ENCODE results near the gene GRIK5.
"Not testable (repeated sequence)": the region's sequence is repeated elsewhere in the genome, so short reads cannot be mapped to it uniquely, and the experiment has no call there.

DNA sequence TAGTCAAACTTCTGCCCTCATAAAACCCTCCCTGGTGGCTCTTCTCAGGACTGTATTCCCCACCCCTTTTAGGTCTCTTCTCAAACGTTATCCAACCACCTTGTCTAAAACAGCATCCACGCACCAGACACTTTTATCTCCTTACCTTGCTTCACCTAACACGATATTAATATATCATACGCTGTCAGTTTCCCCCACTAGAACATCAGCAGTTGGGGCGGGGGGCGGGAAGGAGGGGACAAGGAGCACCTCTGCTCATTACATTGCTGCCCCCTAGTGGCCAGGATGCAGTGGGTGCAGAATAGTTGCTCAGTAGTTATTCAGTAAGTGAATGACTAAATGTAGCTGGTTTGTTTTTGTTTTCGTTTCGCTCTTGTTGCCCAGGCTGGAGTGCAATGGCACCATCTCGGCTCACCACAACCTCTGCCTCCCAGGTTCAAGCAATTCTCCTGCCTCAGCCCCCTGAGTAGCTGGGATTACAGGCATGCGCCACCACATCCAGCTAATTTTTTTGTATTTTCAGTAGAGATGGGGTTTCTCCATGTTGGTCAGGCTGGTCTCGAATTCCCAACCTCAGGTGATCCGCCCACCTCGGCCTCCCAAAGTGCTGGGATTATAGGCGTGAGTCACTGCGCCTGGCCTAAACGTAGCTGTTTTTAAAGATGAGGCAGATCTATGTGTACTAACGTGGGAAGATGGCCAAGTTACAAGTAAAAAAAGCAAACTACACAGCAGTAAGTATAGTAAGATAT lies 35.2 kb downstream of the GRIK5 start:
- not testable (repeated sequence) for TF ChIP-seq ZNF148 (tag by site-specific recombination; IDR thresholded peaks at IDR 0.05; ENCODE audit: borderline replicate concordance); ZNF530 (tag by site-specific recombination; IDR thresholded peaks at IDR 0.05; ENCODE audit: low read depth); ZFP3 (tag by site-specific recombination; IDR thresholded peaks at IDR 0.05; ENCODE audit: low read depth); ELK4 (IDR thresholded peaks at IDR 0.05; ENCODE audit: borderline replicate concordance, low read depth, low read length)
